ENCODE data around the gene HSPBAP1. TPM values are rescaled to one million over a fixed set of nuclear protein-coding genes. Genes with fewer than 3 reads are reported as not detected.
"Not testable (repeated sequence)": the region's sequence is repeated elsewhere in the genome, so short reads cannot be mapped to it uniquely, and the experiment has no call there.

Gene HSPBAP1
- total RNA-seq, 1 experiment from 2014 or later, result 12.2 TPM

- no peaks in the 10 kb centered on the region for H3K36me3 ChIP-seq (replicated peaks; ENCODE audit: control insufficient read depth, insufficient read depth, low read length)
- no peak for DNase-seq
- no peak overlapping the region for H3K4me3 ChIP-seq (ENCODE audit: insufficient read depth, low read depth, low read length)
- H3K27me3 ChIP-seq (ENCODE audit: control insufficient read depth, insufficient read depth, low read length), result no peaks in the 10 kb centered on the region
These were observed 23.0 kb downstream of the HSPBAP1 start for GRCh38 chr3:122770521-122771202.

GRCh38 chr3:122767540-122768372 is 25.9 kb downstream of the HSPBAP1 start:
- Histone ChIP-seq H3K36me3 (replicated peaks; ENCODE audit: control insufficient read depth, insufficient read depth, low read length) (no peaks in the 10 kb centered on the region), H3K27me3 (ENCODE audit: control insufficient read depth, insufficient read depth, low read length) (no peaks in the 10 kb centered on the region)

GRCh38 chr3:122766430-122766829 is 27.2 kb downstream of the HSPBAP1 start:
- DNase-seq, result no peak
- Histone ChIP-seq H3K36me3 (replicated peaks; ENCODE audit: control insufficient read depth, insufficient read depth, low read length) (no peaks in the 10 kb centered on the region), H3K27me3 (ENCODE audit: control insufficient read depth, insufficient read depth, low read length) (no peaks in the 10 kb centered on the region), H3K4me3 (ENCODE audit: insufficient read depth, low read depth, low read length) (no peak overlapping the region)

More at GRCh38 chr3:122767540-122768372, 25.9 kb downstream of the HSPBAP1 start:
- DNase-seq, result no peak
- H3K4me3 ChIP-seq (ENCODE audit: insufficient read depth, low read depth, low read length), result no peak overlapping the region

- H3K36me3 ChIP-seq (replicated peaks; ENCODE audit: control insufficient read depth, insufficient read depth, low read length), result no peaks in the 10 kb centered on the region
- DNase-seq, result peak; percentile 43
- no peaks in the 10 kb centered on the region for H3K27me3 ChIP-seq (ENCODE audit: control insufficient read depth, insufficient read depth, low read length)
- no peak overlapping the region for H3K4me3 ChIP-seq (ENCODE audit: insufficient read depth, low read depth, low read length)
These were observed 33.0 kb downstream of the HSPBAP1 start for GRCh38 chr3:122760453-122761271.

GRCh38 chr3:122758877-122759560 is 34.6 kb downstream of the HSPBAP1 start:
- Histone ChIP-seq H3K27me3 (ENCODE audit: control insufficient read depth, insufficient read depth, low read length) (no peaks in the 10 kb centered on the region), H3K4me3 (ENCODE audit: insufficient read depth, low read depth, low read length) (no peak overlapping the region), H3K36me3 (replicated peaks; ENCODE audit: control insufficient read depth, insufficient read depth, low read length) (peaks cover 1% of the 10 kb centered on the region; the same call in 1 of the 2 replicates)
- DNase-seq, result no peak

- H3K27me3 ChIP-seq (ENCODE audit: control insufficient read depth, insufficient read depth, low read length), result no peaks in the 10 kb centered on the region
- no peak for DNase-seq
- H3K4me3 ChIP-seq (ENCODE audit: insufficient read depth, low read depth, low read length), result no peak overlapping the region
- peaks cover 1% of the 10 kb centered on the region; the same call in 1 of the 2 replicates for H3K36me3 ChIP-seq (replicated peaks; ENCODE audit: control insufficient read depth, insufficient read depth, low read length)
These were observed 38.1 kb downstream of the HSPBAP1 start for GRCh38 chr3:122755491-122755890.

GRCh38 chr3:122754929-122755328 is 38.7 kb downstream of the HSPBAP1 start:
- Histone ChIP-seq H3K27me3 (ENCODE audit: control insufficient read depth, insufficient read depth, low read length) (no peaks in the 10 kb centered on the region), H3K4me3 (ENCODE audit: insufficient read depth, low read depth, low read length) (no peak overlapping the region), H3K36me3 (replicated peaks; ENCODE audit: control insufficient read depth, insufficient read depth, low read length) (peaks cover 1% of the 10 kb centered on the region; the same call in 1 of the 2 replicates)
- DNase-seq, result peak; percentile 69

GRCh38 chr3:122748347-122748746 is 45.3 kb downstream of the HSPBAP1 start:
- no peak for DNase-seq
- H3K27me3 ChIP-seq (ENCODE audit: control insufficient read depth, insufficient read depth, low read length), result no peaks in the 10 kb centered on the region
- H3K4me3 ChIP-seq (ENCODE audit: insufficient read depth, low read depth, low read length), result no peak overlapping the region
- H3K36me3 ChIP-seq (replicated peaks; ENCODE audit: control insufficient read depth, insufficient read depth, low read length), result no peaks in the 10 kb centered on the region

- not testable (repeated sequence) for H3K27me3 ChIP-seq (ENCODE audit: control insufficient read depth, insufficient read depth, low read length); H3K36me3 ChIP-seq (replicated peaks; ENCODE audit: control insufficient read depth, insufficient read depth, low read length); H3K4me3 ChIP-seq (ENCODE audit: insufficient read depth, low read depth, low read length); DNase-seq
These were observed 46.3 kb downstream of the HSPBAP1 start for GRCh38 chr3:122747295-122747694.

- Histone ChIP-seq H3K4me3 (ENCODE audit: insufficient read depth, low read depth, low read length) (no peak overlapping the region), H3K36me3 (replicated peaks; ENCODE audit: control insufficient read depth, insufficient read depth, low read length) (no peaks in the 10 kb centered on the region), H3K27me3 (ENCODE audit: control insufficient read depth, insufficient read depth, low read length) (no peaks in the 10 kb centered on the region)
- no peak for DNase-seq
These were observed 48.1 kb downstream of the HSPBAP1 start for GRCh38 chr3:122745369-122746021.

- Histone ChIP-seq H3K4me3 (ENCODE audit: insufficient read depth, low read depth, low read length) (no peak overlapping the region), H3K27me3 (ENCODE audit: control insufficient read depth, insufficient read depth, low read length) (no peaks in the 10 kb centered on the region), H3K36me3 (replicated peaks; ENCODE audit: control insufficient read depth, insufficient read depth, low read length) (no peaks in the 10 kb centered on the region)
- no peak for DNase-seq
These were observed 50.0 kb downstream of the HSPBAP1 start for GRCh38 chr3:122743581-122744120.

GRCh38 chr3:122742234-122742633 is 51.4 kb downstream of the HSPBAP1 start:
- no peak overlapping the region for H3K4me3 ChIP-seq (ENCODE audit: insufficient read depth, low read depth, low read length)
- H3K36me3 ChIP-seq (replicated peaks; ENCODE audit: control insufficient read depth, insufficient read depth, low read length), result no peaks in the 10 kb centered on the region

GRCh38 chr3:122739172-122739571 is 54.5 kb downstream of the HSPBAP1 start:
- Histone ChIP-seq H3K4me3 (ENCODE audit: insufficient read depth, low read depth, low read length) (no peak overlapping the region), H3K36me3 (replicated peaks; ENCODE audit: control insufficient read depth, insufficient read depth, low read length) (no peaks in the 10 kb centered on the region), H3K27me3 (ENCODE audit: control insufficient read depth, insufficient read depth, low read length) (no peaks in the 10 kb centered on the region)
- DNase-seq, result peak; percentile 51

More at GRCh38 chr3:122742234-122742633, 51.4 kb downstream of the HSPBAP1 start:
- H3K27me3 ChIP-seq (ENCODE audit: control insufficient read depth, insufficient read depth, low read length), result no peaks in the 10 kb centered on the region
- no peak for DNase-seq

Measured in H7 (cell line).